OCI-LY7 (cell line): ENCODE data around the gene TMEM131L. TPM values are rescaled to one million over a fixed set of nuclear protein-coding genes. Genes with fewer than 3 reads are reported as not detected.

Source experiments
- BruUV-seq: library from RNA; stranded (reverse); fragments of 400-500 nt; replicated peaks from 2 replicates; lab custom pipeline; 2021; lab: Mats Ljungman, UMichigan
- CTCF ChIA-PET: fragments of 300-600 bp; sonication (Branson Sonifier 250); formaldehyde crosslinking; loops from one replicate; lab custom pipeline; 2022; ENCODE audit warnings: antibody characterized with exemption; ENCODE audit not compliant: unreplicated experiment; lab: Charles Lee
- POLR2A ChIA-PET: fragments of 300-600 bp; sonication (Branson Sonifier 250); formaldehyde crosslinking; loops from one replicate; lab custom pipeline; 2022; ENCODE audit warnings: antibody characterized with exemption; lab: Charles Lee
- DNase-seq: peaks from one replicate; pipeline ENCODE4 v3.0.0-alpha.2; 2015; ENCODE audit warnings: low spot score
- H2AFZ ChIP-seq: fragments of 200-600 bp; sonication (generic), shearing (Covaris generic); 2 replicates; pipeline ENCODE4 v1.6.1; 2014; ENCODE audit warnings: mild to moderate bottlenecking, antibody characterized with exemption, low read length, moderate library complexity
- H3K27ac ChIP-seq: fragments of 200-600 bp; sonication (generic); 2 replicates; pipeline ENCODE4 v1.5.1; 2014; ENCODE audit warnings: mixed run types, low read depth, mild to moderate bottlenecking, moderate library complexity, low read length, inconsistent platforms; ENCODE audit not compliant: poor library complexity, severe bottlenecking
- H3K36me3 ChIP-seq: fragments of 200-600 bp; sonication (generic); 2 replicates; pipeline ENCODE4 v1.6.1; 2014; ENCODE audit warnings: mild to moderate bottlenecking, antibody characterized with exemption, low read length, moderate library complexity, mixed read lengths; ENCODE audit not compliant: insufficient read depth
- H3K4me1 ChIP-seq: fragments of 200-600 bp; sonication (generic); 2 replicates; pipeline ENCODE4 v1.5.1; 2014; ENCODE audit warnings: mild to moderate bottlenecking, low read length; ENCODE audit not compliant: insufficient read depth, poor library complexity, severe bottlenecking
- H3K4me2 ChIP-seq: fragments of 200-600 bp; sonication (generic); 2 replicates; pipeline ENCODE4 v1.6.1; 2014; ENCODE audit warnings: mild to moderate bottlenecking, low read length
- H3K4me3 ChIP-seq: fragments of 200-600 bp; sonication (generic); 2 replicates; pipeline ENCODE4 v1.5.1; 2014; ENCODE audit warnings: mild to moderate bottlenecking, low read depth, low read length; ENCODE audit not compliant: poor library complexity, severe bottlenecking
- H3K79me2 ChIP-seq: fragments of 200-600 bp; sonication (generic); 2 replicates; pipeline ENCODE4 v1.6.1; 2016; ENCODE audit warnings: low read depth, mild to moderate bottlenecking, low read length, moderate library complexity, mixed read lengths; ENCODE audit not compliant: insufficient read depth
- H3K9me2 ChIP-seq: fragments of 200-600 bp; sonication (generic); 2 replicates; pipeline ENCODE4 v1.6.1; 2016; ENCODE audit warnings: mild to moderate bottlenecking, low read length, mixed read lengths; ENCODE audit not compliant: insufficient read depth
- H3K9me3 ChIP-seq: fragments of 200-600 bp; sonication (generic); 2 replicates; pipeline ENCODE4 v1.6.1; 2014; ENCODE audit warnings: mild to moderate bottlenecking, mixed run types, low read length, mixed read lengths
- H4K20me1 ChIP-seq: fragments of 200-600 bp; sonication (generic); 2 replicates; pipeline ENCODE4 v1.6.1; 2014; ENCODE audit warnings: mild to moderate bottlenecking, antibody characterized with exemption, low read length, moderate library complexity, mixed read lengths; ENCODE audit not compliant: insufficient read depth
- CTCF ChIP-seq: fragments of 200-600 bp; sonication (generic); conservative IDR thresholded peaks from 2 replicates; pipeline ENCODE4 v1.5.1; 2014; ENCODE audit warnings: mild to moderate bottlenecking, antibody characterized with exemption, low read length, moderate library complexity, mixed read lengths
- EZH2phosphoT487 ChIP-seq: fragments of 200-600 bp; sonication (generic); IDR thresholded peaks from 2 replicates; pipeline ENCODE4 v1.6.1; 2018; ENCODE audit warnings: low read depth, borderline replicate concordance, mild to moderate bottlenecking, mixed run types, antibody characterized with exemption, low read length, moderate library complexity, mixed read lengths
- intact Hi-C: fragments of 100-400 bp; cut with micrococcal nuclease; formaldehyde crosslinking; loops from one replicate; pipeline ENCODE4 v1.10.0; 2022; ENCODE audit not compliant: unreplicated experiment
- total RNA-seq, 2 experiments: library from RNA; depleted of rRNA in 1 of 2; stranded (reverse); fragments of >200 nt in 1 of 2; shearing (Covaris generic) in 1 of 2; gene quantifications; 2 replicates each; pipeline ENCODE4 v1.2.3, GENCODE V29; 2014 to 2022

The TMEM131L gene
- total RNA-seq, 2 experiments from 2014 or later, result 133 to 148 TPM

- Histone ChIP-seq H3K4me1 (peaks cover 98% of the 10 kb centered on the region), H2AFZ (peak overlapping the region; percentile 50; the same call in 1 of the 2 replicates), H3K9me3 (no peaks in the 10 kb centered on the region), H3K27ac (peak overlapping the region; percentile 94), H3K4me2 (peak overlapping the region; percentile 97), H3K36me3 (no peaks in the 10 kb centered on the region), H3K9me2 (no peaks in the 10 kb centered on the region), H3K4me3 (peak overlapping the region; percentile 60), H3K79me2 (peaks cover 42% of the 10 kb centered on the region; the same call in 1 of the 2 replicates), H4K20me1 (no peaks in the 10 kb centered on the region)
- no peak for TF ChIP-seq EZH2phosphoT487
- no peak for TF ChIP-seq CTCF
- peak; percentile 38 for DNase-seq
- POLR2A ChIA-PET, result interaction anchor here (0.6 to 5.2 kb wide), 9 partner anchors 8 to 137 kb away, joined by 3 to 60 read pairs (median 5); partner anchors contain the start of genes MND1 and TMEM131L
- intact Hi-C loops, result loop anchor here (5.0 kb wide), 1 partner anchor 88 kb away; no protein-coding TSS in a partner anchor
- CTCF ChIA-PET, result interaction anchor here (0.5 to 1.1 kb wide), 2 partner anchors 31 to 35 kb away, joined by 3 read pairs; no protein-coding TSS in a partner anchor
- BruUV-seq, result no TSS peak
Observed at GRCh38 chr4:153434190-153434589, 32.0 kb upstream of the TMEM131L start.

GRCh38 chr4:153438916-153439756 lies 27.0 kb upstream of the TMEM131L start:
- peak; percentile 81 for DNase-seq
- ChIA-PET POLR2A (interaction anchor here (0.5 to 3.5 kb wide), 15 partner anchors 10 to 773 kb away, joined by 3 to 54 read pairs (median 4); partner anchors contain the start of gene TMEM131L), CTCF (interaction anchor here (1.1 kb wide), 1 partner anchor 28 kb away, joined by 3 read pairs; no protein-coding TSS in a partner anchor)
- Histone ChIP-seq H4K20me1 (no peaks in the 10 kb centered on the region), H3K4me3 (peak overlapping the region; percentile 67), H2AFZ (peak overlapping the region; percentile 48; the same call in 1 of the 2 replicates), H3K36me3 (no peaks in the 10 kb centered on the region), H3K4me2 (peak overlapping the region; percentile 97), H3K4me1 (peaks cover 94% of the 10 kb centered on the region), H3K9me3 (no peaks in the 10 kb centered on the region), H3K9me2 (no peaks in the 10 kb centered on the region), H3K79me2 (peaks cover 25% of the 10 kb centered on the region; the same call in 1 of the 2 replicates), H3K27ac (peak overlapping the region; percentile 94)
- TF ChIP-seq EZH2phosphoT487 (no peak), CTCF (peak; percentile 49)
- BruUV-seq, result TSS peak; percentile 88
- intact Hi-C loops, result loop anchor here (1.0 to 5.0 kb wide), 2 partner anchors 28 to 777 kb away; no protein-coding TSS in a partner anchor
